ENCODE measurements around the gene DLGAP1.

GRCh38 chr18:3625742-3626091 is 829.4 kb downstream of the DLGAP1 start:
- TF ChIP-seq CTCF (IDR thresholded peaks at IDR 0.05), result no peak
- no peak for TF ChIP-seq EZH2 (IDR thresholded peaks at IDR 0.05; ENCODE audit: borderline replicate concordance, insufficient read depth, low read depth, low read length, poor library complexity, severe bottlenecking)
